ENCODE measurements around the gene GRB2.

DNA sequence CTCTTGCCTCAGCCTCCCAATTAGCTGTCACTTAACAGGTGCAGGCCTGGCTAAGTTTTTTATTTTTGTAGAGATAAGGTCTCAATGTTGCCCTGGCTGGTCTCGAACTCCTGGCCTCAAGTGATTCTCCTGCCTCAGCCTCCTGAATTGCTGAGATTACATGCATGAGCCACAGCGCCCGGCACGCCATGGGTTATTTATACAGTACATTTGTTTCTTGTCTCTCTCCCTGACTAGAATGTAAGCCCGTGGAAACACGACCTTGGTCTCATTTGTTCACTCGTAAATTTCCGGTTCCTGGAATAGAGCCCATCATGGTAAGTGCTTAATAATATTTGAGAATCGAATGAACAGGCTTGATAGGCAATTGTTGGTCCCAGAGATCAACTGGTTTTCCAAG lies 118.3 kb downstream of the GRB2 start:
- TF ChIP-seq YY1 (IDR thresholded peaks at IDR 0.05; ENCODE audit: insufficient read depth, insufficient read length): no peak
- TF ChIP-seq SUZ12 (IDR thresholded peaks at IDR 0.05; ENCODE audit: extremely low read depth, insufficient read depth, insufficient read length): no peak
- no peak for TF ChIP-seq ZNF274 (IDR thresholded peaks at IDR 0.05; ENCODE audit: low read depth, low read length)
